ENCODE data around the gene HLA-DPA1.

The HLA-DPA1 gene

DNA sequence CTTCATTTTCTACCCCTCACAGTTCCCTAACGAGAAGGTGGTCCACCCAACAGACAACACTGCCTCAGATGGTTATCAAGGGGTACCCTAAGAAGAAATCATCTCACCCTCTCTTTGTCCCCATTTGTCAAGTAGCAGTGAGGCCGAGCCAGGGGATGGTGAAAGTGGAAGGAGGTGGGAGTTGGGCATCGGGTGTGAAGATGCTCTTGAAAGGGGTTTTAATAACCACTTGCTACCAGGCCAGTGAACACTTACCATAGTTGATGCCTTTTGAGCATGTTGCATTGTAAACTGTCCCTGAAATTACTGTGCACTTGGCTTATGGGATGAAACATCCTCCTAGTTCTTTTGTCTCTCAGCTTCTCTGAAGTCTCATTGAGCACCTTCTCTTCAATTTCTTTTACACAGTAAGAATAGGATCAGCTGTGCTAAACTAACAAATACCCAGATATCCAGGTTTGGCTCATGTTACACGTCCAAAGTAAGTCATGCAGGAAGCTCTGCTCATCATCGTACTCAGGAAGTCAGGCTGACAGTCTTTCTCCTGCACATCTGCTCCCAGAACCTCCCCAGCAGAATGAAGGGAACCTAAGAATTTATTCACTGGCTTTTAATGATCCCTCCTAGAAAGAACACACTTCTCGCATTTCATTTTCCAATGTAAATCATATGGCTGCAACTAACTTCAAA is 15.6 kb upstream of the HLA-DPA1 start:
- no peak for DNase-seq (ENCODE audit: low read depth, low spot score)

DNA sequence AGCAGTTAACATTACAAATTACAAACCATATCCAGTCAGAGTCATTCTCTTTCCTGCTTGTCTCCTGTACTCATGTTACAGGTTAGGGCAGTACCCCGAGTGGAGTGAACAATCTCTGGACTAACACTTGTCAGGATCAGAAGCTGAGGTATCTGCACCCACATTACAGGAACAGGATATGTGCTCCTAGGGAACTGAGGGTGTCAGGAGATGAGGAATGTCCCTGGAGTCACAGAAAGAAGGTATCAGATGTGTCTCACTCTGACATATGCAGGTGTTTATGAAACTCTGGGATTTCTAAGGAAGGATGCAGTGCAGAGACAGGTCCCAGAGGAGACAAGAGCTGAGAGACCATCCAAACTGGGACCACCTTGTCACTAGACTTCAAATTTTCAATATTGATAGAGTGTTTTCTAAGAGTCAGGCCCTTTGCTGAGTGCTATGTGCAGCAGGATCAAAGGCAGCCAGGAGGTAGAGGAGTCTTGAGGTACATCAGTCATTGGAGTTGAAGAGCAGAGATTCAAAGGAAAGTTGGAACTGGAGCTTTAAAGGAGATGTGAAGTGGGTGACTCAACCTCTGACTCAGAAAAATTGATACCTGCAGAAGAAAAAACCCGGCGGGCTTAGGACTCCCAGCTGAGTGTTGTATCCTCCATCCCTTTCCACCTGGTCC is 14.9 kb upstream of the HLA-DPA1 start:
- no peak for DNase-seq (ENCODE audit: low read depth, low spot score)

DNA sequence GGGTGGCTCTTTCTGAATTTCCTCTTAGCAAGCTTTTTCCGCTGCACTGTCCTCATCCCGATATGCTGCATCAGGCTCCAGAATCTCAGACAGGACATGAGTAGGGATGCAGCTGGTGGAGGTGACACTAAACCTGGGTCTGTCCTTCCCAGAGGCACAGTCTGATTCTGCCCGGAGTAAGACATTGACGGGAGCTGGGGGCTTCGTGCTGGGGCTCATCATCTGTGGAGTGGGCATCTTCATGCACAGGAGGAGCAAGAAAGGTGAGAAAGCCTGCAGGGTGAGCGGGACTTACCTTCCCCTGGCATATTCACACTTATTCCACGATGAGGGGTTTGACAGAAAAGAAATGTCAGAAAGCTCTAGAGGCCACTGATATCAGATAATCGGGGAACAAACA is 12.2 kb upstream of the HLA-DPA1 start:
- DNase-seq (ENCODE audit: low read depth, low spot score): no peak

DNA sequence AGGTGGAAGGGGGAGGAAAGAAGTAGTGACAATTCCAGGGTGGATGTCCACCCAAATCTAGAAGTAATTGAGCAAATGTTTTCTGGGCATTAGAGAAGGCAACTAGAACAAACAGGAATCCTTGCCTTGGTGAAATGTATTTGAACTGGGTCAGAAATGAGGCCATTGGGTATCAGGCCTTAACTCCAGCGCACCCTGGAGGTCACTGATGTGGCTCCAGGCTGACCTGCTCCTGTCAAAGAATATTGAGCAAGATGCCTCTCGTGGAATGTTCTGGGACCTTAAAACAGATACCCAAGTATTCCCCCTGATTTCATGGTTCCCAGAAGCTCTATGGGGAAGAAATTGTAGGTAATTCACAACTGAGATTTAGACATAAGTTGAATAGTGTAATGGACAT is 9.3 kb upstream of the HLA-DPA1 start:
- no peak for DNase-seq (ENCODE audit: low read depth, low spot score)

DNA sequence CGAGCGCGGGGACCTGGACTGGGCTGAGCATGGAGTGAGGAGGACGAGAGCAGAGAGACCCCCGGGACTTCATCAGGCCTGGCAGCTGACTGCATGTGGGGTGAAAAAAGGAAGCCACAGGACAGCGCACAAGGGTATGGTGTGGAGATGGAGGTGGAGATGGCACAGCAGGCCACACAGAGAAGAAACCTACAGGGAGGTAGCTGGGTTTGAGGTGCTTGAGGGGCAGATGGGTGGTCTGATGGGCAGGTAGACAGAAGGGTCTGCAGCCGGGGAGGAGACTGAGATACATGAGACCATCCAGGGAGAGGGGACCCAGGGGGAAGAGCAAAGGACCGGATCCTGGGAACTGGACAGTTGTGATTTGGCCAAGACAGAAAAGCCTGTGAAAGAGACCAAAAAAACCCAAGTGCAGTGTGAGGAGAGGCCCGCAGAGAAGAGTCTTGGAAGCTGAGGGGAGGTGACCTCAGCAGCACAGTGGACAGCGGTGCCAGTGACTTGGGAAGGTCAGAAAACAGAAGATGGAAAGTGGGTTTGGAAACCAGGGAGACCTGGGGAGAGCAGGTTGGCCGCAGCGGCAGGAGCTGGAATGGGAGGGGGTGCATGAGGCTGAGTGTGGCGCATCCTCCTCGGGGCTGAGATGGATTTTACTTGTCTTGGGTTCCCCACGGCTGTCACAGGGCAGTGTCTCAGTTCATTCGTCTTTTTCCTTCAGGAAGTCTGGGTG is 7.8 kb upstream of the HLA-DPA1 start:
- no peak for DNase-seq (ENCODE audit: low read depth, low spot score)

DNA sequence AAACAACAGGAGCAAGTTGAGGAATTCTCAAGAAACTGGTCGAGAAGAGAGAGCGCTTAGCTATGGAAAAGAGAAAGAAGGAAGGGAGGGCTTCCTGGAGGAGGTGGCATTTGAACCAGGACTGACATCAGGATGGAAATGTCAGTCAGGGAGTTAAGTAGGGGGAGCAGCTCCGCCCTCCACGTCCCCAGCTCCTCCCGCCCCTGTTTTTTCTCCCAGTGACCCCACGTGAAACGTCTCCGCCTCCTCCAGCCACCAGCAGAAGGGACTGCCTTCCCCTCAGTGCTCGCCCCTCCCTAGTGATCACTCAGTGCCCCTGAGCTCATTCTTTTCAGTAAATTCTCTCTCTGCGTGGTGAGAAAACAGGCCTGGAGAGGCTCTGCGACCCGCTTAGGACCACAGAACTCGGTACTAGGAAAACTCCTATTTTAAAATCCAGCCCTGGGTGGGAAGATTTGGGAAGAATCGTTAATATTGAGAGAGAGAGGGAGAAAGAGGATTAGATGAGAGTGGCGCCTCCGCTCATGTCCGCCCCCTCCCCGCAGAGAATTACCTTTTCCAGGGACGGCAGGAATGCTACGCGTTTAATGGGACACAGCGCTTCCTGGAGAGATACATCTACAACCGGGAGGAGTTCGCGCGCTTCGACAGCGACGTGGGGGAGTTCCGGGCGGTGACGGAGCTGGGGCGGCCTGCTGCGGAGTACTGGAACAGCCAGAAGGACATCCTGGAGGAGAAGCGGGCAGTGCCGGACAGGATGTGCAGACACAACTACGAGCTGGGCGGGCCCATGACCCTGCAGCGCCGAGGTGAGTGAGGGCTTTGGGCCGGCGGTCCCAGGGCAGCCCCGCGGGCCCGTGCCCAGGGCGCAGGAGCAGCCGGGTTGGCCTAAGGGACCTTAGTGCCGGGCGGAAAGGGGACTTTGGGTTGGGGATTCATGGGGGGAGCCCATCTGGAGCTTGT is 7.0 kb upstream of the HLA-DPA1 start:
- DNase-seq (ENCODE audit: low read depth, low spot score): no peak

DNA sequence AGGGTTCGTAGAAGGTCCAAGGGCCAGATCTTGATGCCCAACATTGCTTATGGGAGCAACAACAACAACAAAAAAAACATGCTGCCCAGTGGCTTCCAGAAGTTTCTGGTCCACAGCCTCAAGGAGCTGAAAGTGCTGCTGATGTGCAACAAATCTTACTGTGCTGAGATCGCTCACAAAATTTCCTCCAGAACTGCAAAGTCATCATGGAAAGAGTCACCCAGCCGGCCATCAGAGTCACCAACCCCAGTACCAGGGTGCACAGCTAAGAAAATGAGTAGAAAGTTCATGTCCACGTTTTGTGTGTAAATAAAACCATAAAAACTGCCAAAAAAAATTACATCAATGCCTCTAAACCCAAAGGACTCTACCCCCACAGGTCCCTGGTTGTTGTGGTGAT is 6.1 kb upstream of the HLA-DPA1 start:
- no peak for DNase-seq (ENCODE audit: low read depth, low spot score)

DNA sequence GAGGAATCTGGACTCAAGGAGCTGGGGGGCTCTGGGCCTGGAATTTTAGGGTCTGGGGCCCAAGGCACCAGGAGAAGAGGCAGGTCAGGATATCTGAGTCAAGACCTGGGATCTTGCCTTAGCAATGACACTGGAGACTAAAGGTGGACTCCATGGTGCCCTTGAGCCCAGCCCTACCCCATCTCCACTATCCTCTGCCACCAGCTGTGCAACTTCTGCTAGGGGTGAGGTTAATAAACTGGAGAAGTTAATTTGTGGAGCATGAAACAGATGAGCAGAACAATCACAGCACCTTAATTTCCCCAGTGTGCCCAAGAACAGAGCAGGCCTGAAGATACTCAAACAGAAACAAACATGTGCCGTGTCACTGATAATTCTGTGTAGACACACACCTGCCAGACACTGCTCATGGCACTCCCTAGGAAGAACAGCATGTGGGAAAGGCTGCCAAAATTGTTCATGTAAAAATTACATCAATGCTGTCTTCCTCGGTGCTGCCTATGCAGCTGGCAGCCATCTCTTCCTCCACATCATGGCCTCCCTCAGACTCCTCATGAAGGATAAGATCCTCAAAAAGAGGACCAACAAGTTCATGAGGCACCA is 5.6 kb upstream of the HLA-DPA1 start:
- no peak for DNase-seq (ENCODE audit: low read depth, low spot score)

DNA sequence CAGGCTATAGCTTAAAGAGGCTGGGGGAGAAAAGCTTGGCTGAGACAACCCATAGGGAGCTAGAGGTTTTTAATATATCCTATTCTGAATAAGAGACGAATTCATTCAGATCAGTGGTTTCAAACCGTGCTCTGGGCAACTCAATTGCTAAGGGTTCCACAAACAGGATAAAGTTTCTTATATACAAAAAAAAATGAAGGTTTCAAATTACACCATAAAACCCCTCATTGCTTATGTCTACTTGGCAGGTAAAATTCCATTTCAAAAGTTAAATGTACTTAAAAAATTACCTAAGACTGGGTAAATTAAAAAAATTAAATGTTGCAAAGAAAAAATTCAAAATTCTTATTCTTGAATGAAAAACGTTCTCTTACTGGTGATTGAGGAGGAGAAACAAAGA is 5.0 kb upstream of the HLA-DPA1 start:
- no peak for DNase-seq (ENCODE audit: low read depth, low spot score)

DNA sequence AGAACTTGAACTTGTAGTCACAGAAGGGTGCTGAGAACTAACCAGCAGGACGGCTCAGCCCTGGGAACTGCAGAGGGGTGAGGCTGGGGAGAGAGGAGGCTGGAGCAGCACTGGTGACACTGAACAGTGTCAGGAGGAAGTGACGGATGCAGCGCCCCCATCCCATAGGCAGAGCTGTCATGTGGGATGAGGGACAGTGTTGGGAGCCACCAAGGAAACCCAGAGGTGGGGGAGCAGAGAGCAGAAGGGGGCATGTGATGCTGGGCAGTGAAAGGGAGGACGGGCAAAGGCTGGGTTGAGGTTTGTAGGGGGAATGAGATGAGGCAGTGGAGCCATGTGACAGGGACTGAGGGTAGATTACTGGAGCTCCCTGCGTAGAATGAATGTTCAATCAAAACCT is 4.5 kb upstream of the HLA-DPA1 start:
- no peak for DNase-seq (ENCODE audit: low read depth, low spot score)

DNA sequence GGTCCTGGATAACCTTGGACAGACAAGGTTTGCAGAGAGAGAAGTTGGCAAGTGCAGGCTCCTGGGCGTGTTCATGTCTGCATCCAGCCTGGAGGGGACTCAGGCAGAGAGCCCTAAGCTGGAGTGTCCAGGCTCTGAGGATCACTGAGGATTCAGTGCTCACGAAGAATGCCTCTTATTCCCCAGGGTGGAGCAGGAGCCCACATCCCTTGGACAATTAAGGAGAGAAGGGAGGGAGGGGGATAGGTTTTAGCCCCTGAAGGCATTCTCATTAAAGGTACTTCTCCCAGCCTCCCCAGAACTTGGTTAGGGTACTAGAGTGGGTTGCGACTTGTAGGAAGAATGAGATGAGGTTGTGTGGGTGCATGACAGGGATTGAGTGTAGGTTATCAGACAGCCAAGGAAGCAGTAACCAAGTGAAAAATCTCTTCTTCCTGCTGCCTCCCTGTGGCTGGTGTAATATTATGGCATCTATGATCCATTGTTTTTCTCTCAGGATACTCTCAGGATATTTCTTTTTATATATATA is 3.0 kb upstream of the HLA-DPA1 start:
- no peak for DNase-seq (ENCODE audit: low read depth, low spot score)

DNA sequence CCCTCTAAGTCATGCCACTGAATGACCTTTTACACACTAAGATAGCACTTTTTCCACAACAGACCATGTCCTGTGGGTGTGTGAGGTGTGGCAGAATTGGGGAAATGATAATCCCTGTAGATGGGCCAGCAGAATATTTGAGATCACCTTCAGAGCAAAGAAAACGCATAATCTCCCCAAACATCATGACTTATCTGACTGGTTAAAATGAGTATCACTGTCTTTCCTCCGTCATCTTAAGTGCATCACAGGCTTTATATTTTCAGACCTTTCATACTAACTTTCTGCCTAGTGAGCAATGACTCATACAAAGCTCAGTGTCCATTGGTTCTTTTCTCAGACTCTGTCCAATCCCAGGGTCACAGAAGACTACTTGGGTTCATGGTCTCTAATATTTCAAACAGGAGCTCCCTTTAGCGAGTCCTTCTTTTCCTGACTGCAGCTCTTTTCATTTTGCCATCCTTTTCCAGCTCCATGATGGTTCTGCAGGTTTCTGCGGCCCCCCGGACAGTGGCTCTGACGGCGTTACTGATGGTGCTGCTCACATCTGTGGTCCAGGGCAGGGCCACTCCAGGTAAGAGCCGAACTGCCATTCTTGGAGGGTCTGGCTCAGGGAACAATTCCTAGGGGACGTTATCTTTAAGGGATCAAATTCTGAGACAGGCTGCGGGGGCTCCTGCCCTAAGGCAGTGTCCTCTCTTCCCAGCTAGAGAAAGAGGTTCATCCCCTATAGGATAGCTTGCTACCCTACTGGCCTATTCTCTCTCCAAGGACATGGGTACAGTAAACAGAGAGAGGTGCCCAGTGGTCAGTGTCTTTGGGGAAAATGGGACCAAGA is 2.3 kb upstream of the HLA-DPA1 start, which contains the start of gene HLA-DPB1:
Gene HLA-DPB1 (plus strand): TSS at position 423 of the 838 bp plus-strand sequence. CDS start 52 bp downstream, at position 475.
- DNase-seq (ENCODE audit: low read depth, low spot score): no peak

DNA sequence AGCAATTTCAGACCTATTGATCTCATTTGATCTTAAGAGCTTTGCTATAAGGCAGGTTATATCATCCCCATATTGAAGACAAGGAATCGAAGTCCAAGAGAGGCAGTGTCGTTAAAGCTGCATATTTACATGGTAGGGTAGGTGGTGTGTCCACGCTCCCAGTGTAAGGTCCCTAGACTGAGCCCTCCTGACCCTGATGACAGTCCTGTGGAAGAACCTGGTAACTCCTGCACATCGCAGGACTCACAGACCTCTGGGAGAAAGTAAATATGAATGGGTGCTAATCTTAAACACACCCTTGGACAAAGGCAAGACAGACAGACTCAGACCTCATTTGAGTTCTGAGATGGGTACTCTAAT is 1.7 kb upstream of the HLA-DPA1 start:
- no peak for DNase-seq (ENCODE audit: low read depth, low spot score)

DNA sequence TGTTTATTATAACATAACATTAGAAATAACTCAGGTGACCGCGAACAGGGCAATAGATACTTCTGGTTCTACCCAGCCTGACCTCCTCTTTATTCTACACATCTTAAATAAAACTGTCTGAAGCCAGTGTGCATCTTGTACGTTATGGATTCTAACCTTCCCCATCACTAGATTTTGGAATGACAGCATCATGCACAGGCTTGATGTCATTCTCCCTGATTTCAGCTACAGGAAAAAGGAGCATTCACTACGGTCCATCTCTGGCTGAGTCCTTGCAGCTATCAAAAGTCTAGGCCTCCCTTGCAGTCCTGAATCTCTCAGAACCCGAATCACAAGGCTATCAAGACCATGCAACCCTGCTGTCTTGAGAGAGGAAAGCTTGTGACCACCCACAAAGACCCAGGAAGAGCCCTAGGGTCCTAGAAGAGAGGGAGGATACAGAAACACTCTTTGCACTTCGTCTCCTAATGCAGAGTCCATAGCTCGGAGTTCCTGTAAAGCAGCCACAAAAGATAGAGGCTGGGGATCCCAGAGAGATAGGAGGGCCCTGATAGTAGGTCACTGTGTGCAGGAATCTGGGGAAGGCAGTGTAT is 845 bp downstream of the HLA-DPA1 start:
- no peak for DNase-seq (ENCODE audit: low read depth, low spot score)

DNA sequence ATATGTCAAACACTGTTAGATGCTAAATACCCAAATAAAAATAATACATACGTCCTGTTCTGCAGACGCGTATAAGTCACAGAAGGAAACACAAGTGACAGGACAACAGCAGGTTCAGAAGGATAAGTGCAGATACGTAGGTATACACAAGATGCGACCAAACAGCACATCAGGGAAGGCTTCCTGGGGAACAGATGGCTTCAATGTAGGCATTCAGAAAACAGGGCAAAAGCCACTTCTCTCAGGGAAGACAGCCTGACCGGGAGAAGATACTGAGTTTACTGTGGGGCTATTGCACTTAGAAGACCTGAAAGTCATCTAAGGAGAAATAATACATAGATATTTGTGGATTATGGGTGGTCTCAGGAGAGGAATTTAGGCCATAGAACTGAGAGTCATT is 1.9 kb downstream of the HLA-DPA1 start:
- no peak for DNase-seq (ENCODE audit: low read depth, low spot score)

DNA sequence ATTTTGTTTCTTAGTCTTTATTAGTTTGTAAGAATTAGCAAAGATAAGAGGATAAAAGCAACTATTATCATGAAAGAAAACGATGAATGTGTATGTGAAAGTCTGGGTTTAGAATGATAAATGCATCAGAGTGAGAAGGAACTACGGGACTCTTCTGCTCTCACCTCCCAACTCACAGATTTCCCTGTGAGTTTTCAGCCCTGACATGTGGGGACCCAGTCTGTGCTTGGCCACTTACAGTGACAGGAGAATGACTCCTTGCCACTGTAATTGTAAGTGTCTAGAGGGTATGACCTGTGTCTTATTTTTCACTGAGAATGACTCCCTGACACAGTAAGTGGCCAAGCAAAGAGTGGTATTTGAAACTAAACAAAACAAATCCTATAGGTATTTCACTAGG is 2.5 kb downstream of the HLA-DPA1 start:
- DNase-seq (ENCODE audit: low read depth, low spot score): no peak

DNA sequence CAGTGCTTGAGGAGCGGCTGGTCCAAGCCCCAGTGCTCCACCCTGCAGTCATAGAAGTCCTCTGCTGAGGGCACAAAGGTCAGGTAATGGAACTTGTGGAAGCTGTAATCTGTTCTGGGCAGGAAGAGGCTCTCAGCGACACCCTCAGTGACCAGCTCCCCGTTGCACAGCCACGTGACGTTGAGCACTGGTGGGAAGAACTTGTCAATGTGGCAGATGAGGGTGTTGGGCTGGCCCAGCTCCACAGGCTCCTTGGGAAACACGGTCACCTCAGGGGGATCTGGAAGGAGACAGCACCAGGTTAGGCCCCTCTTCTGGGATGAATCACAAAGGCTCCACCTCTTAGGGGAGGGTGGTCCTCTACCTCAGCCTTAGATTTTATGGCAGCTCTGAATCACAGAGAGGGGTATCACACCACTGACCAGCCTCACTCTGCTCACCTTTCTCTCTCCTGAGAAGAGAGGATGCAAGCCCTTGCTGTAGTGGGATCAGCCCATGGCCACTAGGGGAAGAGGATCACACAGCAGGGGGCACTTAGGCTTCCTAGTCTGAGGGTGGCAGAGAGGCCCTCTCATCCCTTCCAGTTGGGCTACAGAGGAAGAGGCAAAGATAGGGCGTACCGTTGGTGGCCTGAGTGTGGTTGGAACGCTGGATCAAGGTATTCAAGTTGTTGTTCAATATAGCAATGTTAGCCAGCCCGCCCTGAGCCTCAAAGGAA is 4.3 kb downstream of the HLA-DPA1 start:
- no peak for DNase-seq (ENCODE audit: low read depth, low spot score)

DNA sequence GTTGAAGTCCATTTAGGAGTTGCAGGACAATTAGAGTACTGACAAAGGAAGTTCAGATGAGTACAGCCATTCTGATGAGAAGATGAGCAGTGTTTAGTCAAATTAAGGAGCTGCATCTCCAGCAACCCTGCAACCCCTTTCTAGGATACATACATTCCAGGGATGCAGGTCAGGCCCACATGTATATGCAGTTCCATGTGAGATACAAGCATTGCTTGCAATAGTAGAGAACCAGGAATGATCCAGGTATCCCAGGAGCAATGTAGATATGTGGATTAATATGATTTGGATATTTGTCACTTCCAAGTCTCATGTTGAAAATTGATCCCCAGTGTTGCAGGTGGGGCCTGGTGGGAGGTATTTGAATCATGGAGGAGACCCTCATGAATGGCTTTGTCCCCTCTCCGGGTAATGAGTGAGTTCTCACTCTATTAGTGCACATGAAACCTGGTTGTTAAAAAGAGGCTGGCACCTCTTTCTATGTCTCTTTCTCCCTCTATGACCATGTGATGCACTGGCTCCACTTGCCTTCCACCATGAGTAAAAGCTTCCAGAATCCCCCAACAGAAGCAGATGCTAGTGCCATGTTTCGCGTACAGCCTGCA is 6.4 kb downstream of the HLA-DPA1 start:
- no peak for DNase-seq (ENCODE audit: low read depth, low spot score)

DNA sequence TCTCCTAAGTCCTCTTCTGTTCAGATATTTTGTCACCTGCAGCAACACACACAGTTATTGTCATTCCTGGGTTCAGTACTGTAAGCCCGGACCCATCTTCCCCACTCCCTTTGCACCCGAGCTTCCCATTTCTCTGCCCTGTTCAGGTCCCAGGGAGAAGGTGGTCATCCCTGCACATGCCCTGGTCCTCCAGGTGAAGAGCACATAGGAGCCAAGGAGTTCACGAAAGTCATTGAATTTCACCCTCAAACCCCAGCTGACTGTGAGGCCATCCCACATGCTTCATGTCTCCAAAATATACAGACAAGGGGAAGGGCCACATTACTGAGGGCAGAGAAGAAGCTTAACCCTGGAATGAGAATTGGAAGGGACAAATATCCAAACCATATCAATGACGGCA is 8.1 kb downstream of the HLA-DPA1 start:
- DNase-seq (ENCODE audit: low read depth, low spot score): no peak

Data from brain pericyte (primary cell).